HG02763 (cell line): ENCODE data around the gene SGSM2.

Experiments used
- ATAC-seq: cut with Tn5 transposase; IDR thresholded peaks from one replicate; pipeline ENCODE4 v1.9.1; 2021; ENCODE audit warnings: mild to moderate bottlenecking, moderate library complexity; ENCODE audit not compliant: unreplicated experiment

SGSM2 gene

DNA sequence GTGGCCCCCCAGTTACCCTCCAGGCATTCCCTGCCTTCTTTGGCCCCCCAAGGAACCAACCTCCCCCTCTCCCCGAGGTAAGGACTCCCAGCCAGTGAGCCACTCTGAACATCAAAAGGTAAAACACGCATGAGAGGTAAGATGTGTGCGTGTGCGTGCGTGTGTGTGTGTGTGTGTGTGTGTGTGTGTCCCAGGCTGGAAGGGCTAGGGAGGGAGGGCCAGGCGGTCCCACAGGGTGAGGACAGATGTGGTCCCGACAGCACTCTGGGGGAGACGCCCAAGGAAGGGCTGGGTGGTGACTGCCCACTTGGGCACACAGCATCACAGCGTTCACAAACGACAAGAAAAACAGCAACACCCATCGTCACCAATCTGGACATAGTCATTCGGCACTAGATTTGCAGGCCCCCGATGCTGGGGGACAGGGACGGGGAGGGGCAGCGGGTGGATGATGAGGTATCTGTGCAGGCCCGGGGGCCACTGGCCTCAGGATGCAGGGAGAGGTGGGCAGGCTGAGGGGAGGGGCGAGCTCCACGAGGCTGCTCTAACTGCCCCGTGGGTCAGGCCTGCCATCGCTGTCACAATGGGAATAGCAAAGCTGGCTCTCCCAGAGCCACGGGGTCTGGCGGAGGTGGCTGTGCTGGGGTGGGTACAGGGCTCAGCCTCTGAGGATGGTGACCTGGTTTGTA, 47.3 kb downstream of the SGSM2 start:
- ATAC-seq, result no peak

DNA sequence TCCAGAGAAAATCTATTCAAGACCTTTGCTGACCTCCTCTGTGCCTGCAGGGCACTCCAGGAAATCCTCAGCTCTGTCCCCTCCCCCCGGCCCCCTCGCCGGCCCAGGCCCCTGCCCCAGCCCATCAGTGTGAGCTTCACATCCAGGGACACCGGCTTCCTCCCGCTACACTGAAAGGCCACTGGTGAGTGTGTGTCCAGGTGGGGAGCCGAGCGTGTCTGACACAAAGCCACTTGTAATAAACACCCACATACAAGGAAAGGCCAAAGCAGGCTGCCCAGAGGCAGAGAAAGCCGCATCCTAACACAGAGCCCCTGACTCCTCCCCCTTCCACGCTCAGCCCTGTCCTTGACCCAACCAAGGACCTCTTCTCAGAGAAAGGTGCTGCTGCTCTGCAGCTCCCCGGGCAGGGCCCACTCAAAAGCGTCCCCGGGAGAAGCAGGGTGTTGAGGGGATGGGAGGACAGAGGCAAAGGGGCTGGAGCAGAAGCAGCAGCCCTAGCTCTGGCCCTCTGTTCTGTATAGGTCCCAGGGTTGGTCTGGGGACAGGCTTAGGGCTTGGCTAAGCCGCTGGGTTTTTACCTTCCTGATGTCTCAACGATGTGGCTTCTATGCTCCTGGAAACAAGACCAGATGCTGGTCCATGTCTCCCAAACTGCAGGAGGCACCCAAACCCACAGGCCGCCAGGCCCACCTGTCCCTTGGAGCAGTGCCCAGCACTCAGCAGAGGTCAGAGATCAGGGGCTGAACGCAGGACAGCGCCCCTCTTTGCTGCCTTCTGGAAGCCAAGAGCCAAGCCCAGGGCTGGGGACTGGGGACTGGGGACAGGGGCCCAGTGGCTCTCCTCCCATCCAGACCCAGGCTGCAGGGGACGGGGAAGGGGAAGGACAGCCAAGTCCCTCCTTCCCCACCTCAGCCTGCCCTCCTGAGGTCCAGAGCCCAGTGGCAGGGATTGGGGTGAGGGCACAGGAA, 48.2 kb downstream of the SGSM2 start:
- ATAC-seq, result no peak

DNA sequence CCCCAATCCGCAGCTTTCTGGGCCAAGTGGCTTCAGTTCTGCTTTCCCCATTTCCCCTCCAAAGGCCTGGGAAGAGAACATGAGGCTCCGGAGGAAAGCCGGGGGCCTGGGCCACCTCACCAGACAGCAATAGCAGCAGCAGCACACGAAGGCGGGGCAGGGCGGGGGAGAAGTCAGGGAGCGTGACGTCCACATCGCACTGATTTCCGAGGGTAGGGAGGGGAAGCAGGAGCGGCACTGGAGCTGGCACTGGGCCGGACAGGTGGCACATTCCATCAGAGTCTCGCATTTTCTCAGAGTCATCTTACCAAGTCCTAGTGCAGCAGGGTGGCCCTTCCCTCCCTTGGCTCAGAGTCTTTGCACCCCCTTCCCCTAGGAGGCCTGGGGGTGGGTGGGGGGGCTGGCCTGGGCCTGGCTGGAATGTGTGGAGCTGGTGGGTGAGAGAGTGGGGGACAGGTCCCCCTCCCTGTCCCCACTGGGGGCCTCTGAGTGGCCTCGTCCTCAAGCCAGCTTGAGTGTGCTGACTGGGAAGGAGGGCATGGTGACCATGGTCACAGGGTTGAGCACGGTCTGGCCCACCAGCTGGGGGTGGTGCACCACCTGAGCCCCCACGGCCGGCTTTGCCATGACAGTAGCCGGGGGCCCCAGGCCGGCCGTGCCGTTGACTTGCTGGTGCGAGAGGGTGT, 49.2 kb downstream of the SGSM2 start:
- no peak for ATAC-seq

DNA sequence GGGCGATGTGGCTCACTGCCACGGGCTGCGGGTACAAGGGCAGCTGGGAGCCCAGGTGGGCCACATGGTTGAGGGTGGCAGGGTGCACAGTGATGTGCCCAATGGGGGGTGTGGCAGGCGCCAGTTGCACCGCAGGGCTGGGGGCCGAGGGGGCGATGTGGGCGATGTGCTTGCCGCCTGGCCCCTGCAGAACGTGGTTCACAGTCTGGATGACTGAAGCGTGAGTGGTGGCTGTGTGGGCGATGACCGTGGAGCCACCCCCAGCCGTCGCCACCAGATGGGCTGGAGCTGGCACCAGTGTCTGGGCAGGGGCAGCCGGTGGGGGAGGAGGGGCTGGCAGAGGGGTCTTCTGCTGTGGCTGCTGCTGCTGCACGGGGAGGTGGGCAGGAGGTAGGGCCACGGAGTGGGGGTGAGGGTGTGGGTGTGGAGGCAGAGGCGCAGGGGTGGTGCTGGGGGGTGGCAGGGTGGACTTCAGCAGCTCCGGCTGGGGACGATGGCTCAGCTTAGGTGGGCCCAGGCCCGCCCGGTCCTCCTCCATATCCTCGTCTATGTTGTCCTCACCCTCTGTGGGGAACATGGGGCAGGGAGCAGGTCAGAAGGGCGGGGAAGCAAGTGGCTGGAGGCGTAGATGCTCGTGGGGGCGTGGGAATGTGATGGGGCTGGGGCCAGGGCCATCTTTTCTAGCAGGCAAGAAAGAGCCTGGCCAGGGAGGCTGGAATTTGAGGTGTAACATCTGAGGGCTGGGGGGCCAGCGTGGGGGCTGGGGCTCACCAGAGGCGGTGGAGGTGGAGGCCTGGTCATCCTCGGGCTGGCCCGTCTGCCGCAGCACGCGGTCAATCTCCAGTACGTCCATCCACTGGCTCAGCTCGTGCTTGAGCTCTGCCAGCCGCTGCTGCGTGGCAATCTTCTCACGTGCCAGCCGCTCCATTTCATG, 50.1 kb downstream of the SGSM2 start:
- ATAC-seq, result no peak

DNA sequence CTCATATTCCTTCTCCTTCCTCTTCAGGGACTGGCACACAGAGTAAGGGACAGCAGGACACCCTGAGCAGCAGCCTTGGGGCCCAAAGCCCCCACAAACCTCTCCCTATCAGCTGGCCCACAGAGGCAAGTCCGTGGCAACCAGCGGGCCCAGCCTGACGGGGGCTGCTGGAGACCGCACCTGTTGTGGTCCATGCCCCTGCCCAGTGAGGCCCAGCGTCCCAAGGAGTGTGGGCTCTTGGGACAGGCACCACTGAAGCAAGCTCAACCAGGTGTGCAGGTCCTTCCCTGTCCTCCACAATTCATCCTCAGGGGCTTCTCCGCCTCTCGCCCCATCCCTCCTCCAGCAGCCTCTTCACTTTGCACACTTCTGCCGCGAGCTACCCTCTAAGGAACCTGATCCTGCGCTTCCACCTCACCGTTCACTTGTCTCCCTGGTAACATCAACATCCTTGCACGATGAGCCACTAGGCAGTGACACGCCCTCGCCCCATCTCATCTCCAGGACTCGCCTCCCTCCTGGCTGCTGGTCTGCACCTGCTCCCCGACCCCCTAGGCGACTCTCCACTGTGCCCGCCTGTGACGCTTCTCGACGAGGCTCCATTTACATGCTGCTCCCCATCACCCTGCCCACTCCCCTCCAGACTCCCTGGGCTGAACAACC, 50.9 kb downstream of the SGSM2 start:
- no peak for ATAC-seq

DNA sequence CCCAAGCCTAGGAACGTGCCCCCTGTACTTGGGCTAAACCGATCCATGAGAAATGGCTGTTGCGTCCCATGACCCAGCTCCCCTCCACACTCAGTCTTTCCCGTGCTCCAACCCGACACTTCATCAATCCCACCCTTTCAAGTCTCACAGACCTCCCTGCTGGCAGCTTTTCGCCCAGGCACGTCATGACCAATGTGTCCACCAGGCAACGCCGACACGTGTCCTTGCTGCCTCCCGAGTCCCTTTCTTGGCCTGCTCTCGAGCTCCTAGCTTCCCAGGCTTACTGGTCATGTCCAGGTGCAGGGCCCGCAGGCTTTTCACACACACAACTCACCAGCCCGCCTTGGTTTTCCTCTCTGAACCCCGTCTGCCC, 51.4 kb downstream of the SGSM2 start:
- no peak for ATAC-seq

DNA sequence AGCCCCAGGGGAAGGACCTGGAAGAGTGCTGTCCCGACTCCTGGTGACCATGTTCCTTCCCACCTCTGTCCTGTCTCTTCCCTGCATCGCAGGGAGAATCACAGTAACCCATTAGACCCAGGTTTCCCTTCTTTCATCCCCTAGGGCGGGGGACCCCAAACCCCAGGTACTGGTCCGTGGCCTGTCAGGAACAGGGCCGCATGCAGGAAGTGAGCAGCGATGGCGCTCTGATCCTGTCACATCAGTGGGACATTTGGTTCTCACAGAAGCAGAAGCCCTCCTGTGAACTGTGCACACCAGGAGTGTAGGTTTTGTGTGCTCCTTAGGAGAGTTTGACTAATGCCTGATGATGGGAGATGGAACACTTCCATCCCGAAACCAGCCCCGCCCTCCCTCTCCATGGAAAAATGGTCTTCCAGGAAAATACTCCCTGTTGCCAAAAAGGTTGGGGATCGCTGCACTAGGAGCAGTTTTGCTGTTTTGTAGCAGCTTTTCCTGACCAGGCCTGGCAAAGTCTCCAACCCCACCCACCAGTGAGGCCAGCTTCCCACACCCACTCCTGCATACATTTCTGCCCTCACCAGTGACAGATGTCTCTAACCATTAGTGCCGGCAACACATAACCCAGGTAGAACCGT, 53.0 kb downstream of the SGSM2 start:
- ATAC-seq, result no peak

DNA sequence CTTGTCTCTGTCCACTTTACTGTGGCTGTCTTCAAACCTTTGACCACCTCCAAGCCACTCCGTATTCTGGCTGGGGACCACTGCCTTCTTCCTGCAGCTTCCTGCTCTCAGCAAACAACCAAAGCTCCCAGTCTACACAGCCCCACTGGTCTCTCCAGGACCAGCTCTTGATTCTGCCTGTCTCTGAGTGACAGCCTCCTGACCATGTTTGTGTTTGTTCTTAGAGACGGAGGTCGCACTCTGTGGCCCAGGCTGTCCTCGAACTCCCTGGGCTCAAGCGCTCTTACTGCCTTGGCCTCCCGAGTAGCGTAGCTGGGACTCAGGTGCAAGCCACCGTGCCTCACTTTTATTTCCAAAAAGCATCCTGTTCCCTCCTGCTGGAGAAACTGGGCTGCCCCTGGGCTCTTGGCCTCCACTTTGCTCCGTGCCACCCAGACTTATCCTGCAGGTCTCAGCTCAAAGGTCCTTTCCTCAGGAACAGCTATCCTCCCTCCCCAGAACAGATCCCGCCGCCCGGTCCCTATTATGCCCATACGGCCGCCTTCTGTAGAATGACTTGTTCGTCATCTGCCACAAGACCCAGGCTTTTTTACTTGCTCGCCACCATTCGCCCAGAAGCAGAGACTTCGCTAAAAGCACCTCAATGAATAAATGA, 54.4 kb downstream of the SGSM2 start:
- ATAC-seq, result no peak

DNA sequence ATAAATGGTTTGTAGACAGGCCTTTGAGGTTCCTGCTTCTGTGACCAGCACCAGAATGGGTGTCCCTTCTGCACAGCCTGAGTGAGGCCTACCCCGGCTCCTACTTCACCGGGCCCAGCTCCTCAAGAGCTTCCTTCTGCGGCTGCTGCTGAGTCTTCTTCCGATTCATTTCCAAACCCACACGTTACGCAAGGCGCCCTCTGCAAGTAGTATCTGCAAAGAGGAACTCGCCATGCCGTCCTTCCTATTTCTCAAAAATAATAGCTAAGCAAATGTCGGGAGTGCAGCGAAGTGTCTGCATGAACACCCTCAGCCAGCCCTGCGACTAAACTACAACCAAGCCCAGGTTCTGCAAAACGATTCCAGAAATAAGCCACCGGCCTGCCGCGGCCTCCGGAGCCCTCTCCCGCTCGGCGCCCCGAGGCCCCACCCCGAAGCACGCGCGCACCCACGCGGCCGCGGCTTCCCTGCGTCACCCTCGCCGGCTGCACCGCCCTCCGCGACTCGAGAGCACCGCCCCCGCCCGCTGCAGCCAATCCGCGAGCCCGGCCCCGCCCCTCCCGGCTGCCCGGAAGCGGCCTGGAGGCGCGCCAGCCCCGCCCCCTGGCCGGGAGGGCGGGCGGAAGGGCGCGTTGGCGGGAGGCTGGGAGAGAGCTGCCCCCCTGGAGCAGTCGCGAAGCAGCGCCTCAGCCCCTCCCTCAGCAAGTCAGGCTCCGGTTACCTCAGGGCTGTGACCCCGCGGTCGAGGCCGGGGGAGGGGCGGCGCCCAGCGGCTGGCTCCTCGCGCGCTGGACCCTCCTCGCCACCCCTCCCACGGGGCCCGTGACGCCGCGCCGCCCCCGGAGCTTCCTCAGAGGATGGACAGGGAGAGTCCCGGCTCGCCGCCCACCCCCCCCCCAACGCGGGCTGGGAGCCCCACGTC, 55.2 kb downstream of the SGSM2 start:
- peak; percentile 53 for ATAC-seq

DNA sequence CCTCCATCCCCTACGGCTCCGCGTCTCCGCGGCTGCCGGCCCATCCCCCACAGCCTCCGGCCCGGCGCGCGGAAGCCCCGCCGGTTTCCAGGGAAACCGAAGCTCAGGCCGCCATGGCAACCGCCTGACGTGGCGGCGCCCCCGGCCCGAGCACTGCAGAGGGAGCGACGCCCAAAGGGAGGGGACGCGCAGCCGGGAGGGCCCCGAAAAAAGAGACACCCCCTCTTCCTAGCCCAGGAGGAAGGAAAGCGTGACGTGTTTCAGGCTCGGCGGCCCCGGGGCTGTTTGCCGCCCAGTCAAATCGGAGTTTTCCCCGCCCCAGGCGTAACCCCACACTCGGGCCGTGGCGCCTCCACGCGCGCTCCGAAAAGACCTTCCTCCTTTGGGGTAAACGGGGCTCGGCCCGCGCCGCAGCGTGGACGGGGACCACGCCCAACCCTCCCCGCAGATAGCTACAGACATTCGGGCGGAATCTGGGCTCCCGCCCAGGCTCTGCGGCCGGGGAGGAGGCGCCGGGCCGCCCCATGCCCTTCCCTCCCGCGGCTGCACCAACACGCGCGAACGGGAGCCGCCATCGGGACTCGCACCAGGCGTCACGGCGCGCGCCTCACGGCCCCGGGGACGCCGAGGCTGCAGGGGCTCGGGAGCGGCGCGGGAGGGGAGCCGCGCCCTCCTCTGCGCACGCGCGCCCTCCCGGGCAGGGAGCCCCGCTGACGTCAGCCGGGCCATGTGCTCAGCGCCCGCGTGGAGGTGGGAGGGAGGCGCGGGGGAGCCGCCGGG, 56.1 kb downstream of the SGSM2 start:
- peak; percentile 34 for ATAC-seq

DNA sequence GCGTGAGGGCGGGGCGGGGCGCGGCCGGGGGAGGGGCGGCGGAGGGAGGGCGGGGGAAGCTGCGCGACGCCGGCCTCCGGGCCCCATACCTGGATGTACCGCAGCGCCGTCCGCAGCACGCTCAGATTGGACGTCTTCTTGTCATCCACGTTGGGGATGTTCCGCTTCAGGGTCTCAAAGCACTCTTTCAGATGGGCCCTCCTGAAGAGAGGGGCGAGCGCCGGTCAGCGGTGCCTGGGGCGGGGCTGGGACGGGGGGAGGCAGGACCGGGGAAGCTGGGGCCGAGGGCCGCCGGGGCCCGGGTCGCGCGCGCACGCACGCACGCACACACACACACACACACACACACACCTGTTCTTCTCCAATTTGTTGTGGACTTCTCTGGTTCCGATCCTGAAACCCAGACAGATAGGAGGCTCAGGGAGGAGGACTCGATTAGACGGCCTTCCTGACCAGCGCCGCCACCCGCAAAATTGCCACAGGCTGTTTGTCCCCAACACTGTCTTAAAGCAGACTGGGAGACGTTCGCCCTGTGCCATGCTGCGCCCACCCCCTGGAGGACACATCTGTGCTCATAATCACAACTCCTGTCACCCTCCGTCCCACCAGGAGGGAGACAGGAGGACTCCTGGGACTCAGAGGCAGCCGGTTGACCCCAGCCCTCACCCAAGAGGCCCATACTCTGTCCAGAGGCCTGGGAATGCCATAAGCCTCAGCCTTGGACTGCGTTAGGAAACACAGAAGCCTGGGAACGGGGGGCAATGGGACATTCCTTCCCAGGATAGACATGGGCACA, 56.9 kb downstream of the SGSM2 start:
- ATAC-seq, result no peak

DNA sequence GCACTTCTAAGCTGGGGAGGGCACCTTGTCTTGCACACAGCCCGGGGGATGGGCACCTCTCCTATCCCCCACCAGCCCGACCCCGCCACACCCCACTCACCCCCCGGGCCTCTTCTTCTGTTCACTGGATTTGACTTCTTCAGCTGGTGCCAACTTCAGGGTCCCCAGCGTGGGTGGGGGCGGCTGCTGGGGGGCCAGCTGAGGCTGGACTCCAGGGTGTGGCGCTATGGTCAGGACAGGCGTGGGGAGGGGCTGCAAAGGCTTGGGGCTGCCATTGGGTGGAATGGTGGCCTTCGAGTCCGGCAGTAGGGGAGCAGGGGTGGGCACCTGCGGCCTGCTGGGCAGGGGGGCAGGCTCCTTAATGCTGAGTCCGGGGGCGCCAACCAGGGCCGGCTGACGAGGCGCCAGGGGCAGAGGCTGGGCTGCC, 57.5 kb downstream of the SGSM2 start:
- ATAC-seq, result no peak

DNA sequence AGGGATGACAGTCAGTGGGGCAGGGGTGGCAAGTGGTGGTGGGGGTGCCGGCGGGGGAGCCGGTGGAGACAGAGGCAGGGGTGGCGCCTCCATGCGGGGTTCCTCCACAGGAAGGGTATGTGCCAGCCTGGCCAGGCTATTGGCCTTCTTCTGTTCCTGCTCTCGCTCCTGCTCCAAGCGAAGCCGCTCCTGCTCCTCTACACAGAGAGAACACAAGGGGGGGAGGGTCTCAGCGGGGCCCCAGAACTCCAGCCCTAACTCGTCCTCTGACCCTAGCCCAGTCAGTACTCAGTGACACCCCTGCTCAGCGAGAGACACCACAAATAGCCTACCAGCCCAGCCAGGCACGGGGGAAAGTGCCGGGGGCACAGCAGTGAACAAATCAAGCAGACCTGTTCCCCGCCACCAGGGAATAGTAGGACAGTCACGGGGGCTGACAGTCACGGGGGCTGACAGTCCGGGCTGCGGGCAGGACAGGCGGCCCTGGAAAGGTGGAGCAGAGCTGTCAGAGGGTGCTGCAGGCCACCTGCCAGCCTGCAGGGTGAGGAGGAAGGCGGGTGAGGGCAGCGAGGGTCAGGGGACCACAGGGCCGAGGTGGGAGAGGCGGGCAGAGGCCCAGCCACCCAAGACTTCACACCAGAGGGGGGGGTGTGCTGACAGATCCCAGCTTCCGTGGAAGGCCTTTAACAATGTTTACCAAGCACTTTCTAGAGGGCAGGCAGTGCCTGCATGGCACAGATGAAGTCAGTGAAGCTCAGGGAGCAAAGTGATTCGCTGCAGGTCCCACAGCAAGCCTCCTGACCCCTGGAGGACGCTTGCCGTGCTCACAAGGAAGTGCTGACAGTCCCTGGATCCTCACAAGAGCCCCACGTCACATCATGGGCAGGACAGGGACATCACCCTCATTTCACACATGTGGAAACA, 58.2 kb downstream of the SGSM2 start:
- ATAC-seq, result no peak

DNA sequence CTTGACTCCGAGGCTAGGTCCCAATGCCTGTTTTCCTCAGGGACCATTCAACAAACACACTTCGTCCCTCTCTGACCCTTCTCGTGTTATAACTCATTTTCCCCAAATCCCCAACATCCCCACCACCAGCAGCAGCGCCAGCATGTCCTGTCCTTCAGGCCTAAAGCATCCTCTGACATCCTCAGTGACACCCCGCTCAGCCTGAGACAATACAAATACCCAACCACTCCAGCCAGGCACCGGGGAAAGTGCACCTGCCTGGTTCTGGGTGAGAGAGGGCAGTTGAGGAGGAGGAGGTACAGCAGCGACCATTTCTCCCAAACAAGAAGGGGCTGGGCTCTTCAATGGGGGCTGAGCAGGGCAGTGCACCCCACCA, 58.9 kb downstream of the SGSM2 start:
- no peak for ATAC-seq

DNA sequence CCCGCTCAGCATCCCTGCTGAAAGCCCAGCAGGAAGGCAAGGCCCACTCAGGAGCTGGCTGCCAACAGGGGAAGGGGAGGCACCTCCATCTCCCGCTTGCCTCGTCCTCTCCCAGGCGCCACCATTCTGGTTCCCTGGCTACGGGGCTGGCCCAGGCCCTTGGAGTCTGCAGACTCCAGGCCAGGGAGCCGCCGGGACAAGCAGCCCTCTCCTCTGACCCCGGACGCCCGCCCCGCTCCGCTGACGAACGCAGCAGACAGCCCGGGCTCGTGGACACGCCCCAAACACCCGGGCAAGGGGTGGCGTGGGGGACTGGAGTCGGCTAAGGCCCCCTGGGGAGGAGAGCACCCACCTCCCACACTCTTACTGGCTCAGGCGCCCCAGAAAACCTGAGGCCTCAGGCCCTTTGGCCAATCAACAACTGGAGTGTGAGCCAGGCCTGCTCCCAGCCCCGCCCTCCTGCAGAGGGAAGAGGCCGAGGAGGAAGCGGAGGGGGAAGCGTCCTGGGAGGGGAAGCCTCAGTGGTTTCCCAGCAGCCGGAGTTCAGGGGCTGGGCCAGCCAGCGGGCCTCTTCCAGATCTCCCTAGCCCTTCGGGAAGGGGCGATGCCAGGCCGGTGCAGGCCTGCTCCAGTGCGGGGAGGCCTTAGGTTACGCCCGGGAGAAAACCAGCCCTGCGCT, 59.4 kb downstream of the SGSM2 start:
- ATAC-seq, result no peak
